HT1080 (cell line): ENCODE results near the gene PDE4B. TPM values are rescaled to one million over a fixed set of nuclear protein-coding genes. Genes with fewer than 3 reads are reported as not detected.

ENCODE experiments used
- DNase-seq: peaks from one replicate; pipeline ENCODE4 v3.0.0-alpha.2; 2015; ENCODE audit warnings: low read depth
- total RNA-seq: library from RNA; depleted of rRNA; stranded (reverse); fragments of >200 nt; shearing (Covaris generic); gene quantifications from 2 replicates; pipeline ENCODE4 v1.2.3, GENCODE V29; 2014

The PDE4B gene
- total RNA-seq, 1 experiment from 2014 or later, result 7.6 TPM

GRCh38 chr1:66332548-66332901 is 539.8 kb downstream of the PDE4B start:
- DNase-seq, result no peak

- no peak for DNase-seq
These were observed 540.9 kb downstream of the PDE4B start for GRCh38 chr1:66333466-66334199.

GRCh38 chr1:66334318-66334717 is 541.6 kb downstream of the PDE4B start:
- no peak for DNase-seq

- DNase-seq, result no peak
These were observed 542.4 kb downstream of the PDE4B start for GRCh38 chr1:66335125-66335524.

GRCh38 chr1:66335859-66336640 is 543.4 kb downstream of the PDE4B start:
- no peak for DNase-seq

- DNase-seq, result no peak
These were observed 543.9 kb downstream of the PDE4B start for GRCh38 chr1:66336641-66336990.

- DNase-seq, result no peak
These were observed 544.6 kb downstream of the PDE4B start for GRCh38 chr1:66337249-66337648.

- no peak for DNase-seq
These were observed 547.2 kb downstream of the PDE4B start for GRCh38 chr1:66339944-66340343.

GRCh38 chr1:66341446-66342089 is 548.9 kb downstream of the PDE4B start:
- DNase-seq, result no peak

GRCh38 chr1:66342707-66343106 is 550.0 kb downstream of the PDE4B start:
- DNase-seq, result no peak

- DNase-seq, result no peak
These were observed 551.1 kb downstream of the PDE4B start for GRCh38 chr1:66343569-66344325.

- no peak for DNase-seq
These were observed 553.5 kb downstream of the PDE4B start for GRCh38 chr1:66346057-66346795.

- DNase-seq, result no peak
These were observed 554.2 kb downstream of the PDE4B start for GRCh38 chr1:66346873-66347272.

GRCh38 chr1:66348776-66349175 is 556.1 kb downstream of the PDE4B start:
- DNase-seq, result no peak

GRCh38 chr1:66349242-66349641 is 556.5 kb downstream of the PDE4B start:
- no peak for DNase-seq

- DNase-seq, result peak; percentile 88
These were observed 557.4 kb downstream of the PDE4B start for GRCh38 chr1:66350001-66350547.

- DNase-seq, result no peak
These were observed 558.8 kb downstream of the PDE4B start for GRCh38 chr1:66351478-66351877.

GRCh38 chr1:66351913-66352312 is 559.2 kb downstream of the PDE4B start:
- no peak for DNase-seq

GRCh38 chr1:66352792-66353191 is 560.1 kb downstream of the PDE4B start:
- no peak for DNase-seq

GRCh38 chr1:66353257-66353656 is 560.6 kb downstream of the PDE4B start:
- no peak for DNase-seq
